Spleen (tissue), 11 donors: ENCODE results near the gene ADAMTS18. TPM values are rescaled to one million over a fixed set of nuclear protein-coding genes. Genes with fewer than 3 reads are reported as not detected.

Experiments used
- DNase-seq: peaks from one replicate; pipeline ENCODE4 v3.0.0-alpha.2; 2020
- H3K27ac ChIP-seq, 8 donors: fragments of 200-600 bp; sonication (generic) in 7 of 8; 1 replicate in 4 of 8; 2 replicates in 4 of 8; pipeline versions ENCODE4 v1.5.0 to v1.8.0; 2016 to 2021; ENCODE audit warnings: inconsistent platforms in 4 of 8, mild to moderate bottlenecking in 4 of 8, moderate library complexity in 1 of 8
- H3K27me3 ChIP-seq, 7 donors: fragments of 200-600 bp; sonication (generic) in 6 of 7; replicated peaks in 1 of 7; 1 replicate in 4 of 7; 2 replicates in 3 of 7; pipeline versions ENCODE4 v1.5.0 to v1.8.0; 2016 to 2021; ENCODE audit warnings: inconsistent platforms in 3 of 7, mild to moderate bottlenecking in 1 of 7
- H3K36me3 ChIP-seq, 6 donors: fragments of 200-600 bp; sonication (generic) in 5 of 6; 1 replicate in 4 of 6; 2 replicates in 2 of 6; pipeline versions ENCODE4 v1.5.0 to v1.8.0; 2016 to 2021; ENCODE audit warnings: inconsistent platforms in 2 of 6
- H3K4me1 ChIP-seq, 6 donors: fragments of 200-600 bp; sonication (generic) in 5 of 6; 1 replicate in 3 of 6; 2 replicates in 3 of 6; pipeline versions ENCODE4 v1.5.0 to v1.8.0; 2016 to 2021; ENCODE audit warnings: inconsistent platforms in 3 of 6
- H3K4me3 ChIP-seq, 8 donors: fragments of 200-600 bp; sonication (generic) in 7 of 8; 1 replicate in 4 of 8; 2 replicates in 4 of 8; pipeline versions ENCODE4 v1.5.0 to v1.8.0; 2016 to 2021; ENCODE audit warnings: inconsistent platforms in 4 of 8, mild to moderate bottlenecking in 4 of 8, moderate library complexity in 2 of 8
- H3K9me3 ChIP-seq, 8 donors: fragments of 200-600 bp; sonication (generic) in 7 of 8; 1 replicate in 4 of 8; 2 replicates in 4 of 8; pipeline versions ENCODE4 v1.5.0 to v1.8.0; 2016 to 2021; ENCODE audit warnings: inconsistent platforms in 4 of 8
- CTCF ChIP-seq, 11 experiments: fragments of 200-600 bp in 7 of 11; fragments of 450-650 bp in 4 of 11; sonication (generic) in 4 of 11; IDR thresholded peaks in 8 of 11; conservative IDR thresholded peaks in 3 of 11; 1 replicate in 7 of 11; 2 replicates in 4 of 11; pipeline versions ENCODE4 v1.4.0 to v1.8.0; 2016 to 2021; ENCODE audit warnings: antibody characterized with exemption in 11 of 11, inconsistent platforms in 4 of 11, mild to moderate bottlenecking in 1 of 11
- POLR2A ChIP-seq, 3 donors: fragments of 450-650 bp; IDR thresholded peaks; one replicate each; pipeline ENCODE4 v1.5.1; 2017; ENCODE audit warnings: antibody characterized with exemption in 3 of 3, mild to moderate bottlenecking in 1 of 3
- POLR2AphosphoS5 ChIP-seq, 3 donors: sonication (generic); formaldehyde crosslinking; IDR thresholded peaks; one replicate each; pipeline ENCODE4 v1.5.1; 2017; ENCODE audit warnings: antibody characterized with exemption in 3 of 3
- WGBS, 5 donors: extraction: QIAGEN DNeasy Blood & Tissue Kit in 3 of 5; methylation state at CpG; one replicate each; pipeline versions ENCODE4 v1.1.5 to v1.1.7; 2013 to 2018; 5-methylcytosine and 5-hydroxymethylcytosine counted together
- intact Hi-C: fragments of 100-400 bp; cut with DNase I; formaldehyde crosslinking; loops from one replicate; pipeline ENCODE4 v1.15.0; 2023; ENCODE audit warnings: low total_unique reads
- polyA plus RNA-seq, 3 donors: library from polyadenylated mRNA; stranded (reverse); fragments of 200-250 nt; gene quantifications; one replicate each; pipeline ENCODE4 v1.2.1, GENCODE V29; 2013
- total RNA-seq, 7 donors: library from RNA; depleted of rRNA in 3 of 7; stranded (reverse); fragments of >200 nt in 3 of 7; fragmentation: NEBNext Ultra II Directional in 4 of 7; extraction: Animal tissue kit (Norgen Biotek cat#: 25700) in 4 of 7; gene quantifications; one replicate each; pipeline versions ENCODE4 v1.1.0 to v1.2.1, GENCODE V29; 2016 to 2021
- donor health status: healthy with polysubstance abuse.
- donor health status: DM: no; HTN: no; CAD: no; lungs with moderate emphysema.
- donor health status: DM: no; HTN: no; CAD: no.
- donor health status: Bipolar disorder and iron deficiency.
- donor health status: healthy.
- donor health status: DM: no; HTN: no; CAD: no.
- donor health status: DM: yes; HTN: yes; CAD: no.

Gene ADAMTS18
- total and polyA plus RNA-seq, 10 donors: not detected

- intact Hi-C loops: no loop called here
- no peaks in the 10 kb centered on the region for H3K9me3 ChIP-seq
- peaks cover 0 to 4% (median 0%) of the 10 kb centered on the region in 7 donors for H3K27me3 ChIP-seq
- no peak for DNase-seq
- no peaks in the 10 kb centered on the region for H3K4me1 ChIP-seq
- H3K36me3 ChIP-seq: no peaks in the 10 kb centered on the region
- H3K27ac ChIP-seq: no peak overlapping the region
- 54 to 60% (median 59%) methylated on average over 4 of the region's 4 CpGs for WGBS, 5 donors
- TF ChIP-seq CTCF (IDR thresholded peaks at IDR 0.05 in 8 of 11, conservative IDR thresholded peaks at IDR 0.05 in 3 of 11) (no peak), POLR2AphosphoS5 (IDR thresholded peaks at IDR 0.05) (no peak)
- H3K4me3 ChIP-seq: no peak overlapping the region
These were observed 75.8 kb downstream of the ADAMTS18 start for GRCh38 chr16:77359065-77359502.

- Histone ChIP-seq H3K4me1 (no peaks in the 10 kb centered on the region), H3K27ac (no peak overlapping the region), H3K9me3 (no peaks in the 10 kb centered on the region), H3K4me3 (no peak overlapping the region), H3K36me3 (no peaks in the 10 kb centered on the region), H3K27me3 (peaks cover 0 to 4% (median 0%) of the 10 kb centered on the region in 7 donors)
- no peak for DNase-seq
- intact Hi-C loops: no loop called here
- TF ChIP-seq POLR2AphosphoS5 (IDR thresholded peaks at IDR 0.05): no peak
- no peak for TF ChIP-seq POLR2A (IDR thresholded peaks at IDR 0.05)
- no peak for TF ChIP-seq CTCF (IDR thresholded peaks at IDR 0.05 in 8 of 11, conservative IDR thresholded peaks at IDR 0.05 in 3 of 11)
- WGBS, 5 donors: 55 to 72% (median 62%) methylated on average over 4 of the region's 4 CpGs
These were observed 81.1 kb downstream of the ADAMTS18 start for GRCh38 chr16:77353587-77354263.

- no peaks in the 10 kb centered on the region for H3K27me3 ChIP-seq
- no peaks in the 10 kb centered on the region for H3K4me1 ChIP-seq
- no peak overlapping the region for H3K27ac ChIP-seq
- no peak for DNase-seq
- WGBS, 5 donors: 86 to 92% (median 87%) methylated on average over 6 of the region's 6 CpGs
- intact Hi-C loops: no loop called here
- peaks cover 0 to 5% (median 0%) of the 10 kb centered on the region in 8 donors for H3K9me3 ChIP-seq
- no peaks in the 10 kb centered on the region for H3K36me3 ChIP-seq
- no peak overlapping the region for H3K4me3 ChIP-seq
- TF ChIP-seq POLR2A (IDR thresholded peaks at IDR 0.05) (no peak), POLR2AphosphoS5 (IDR thresholded peaks at IDR 0.05) (no peak), CTCF (IDR thresholded peaks at IDR 0.05 in 8 of 11, conservative IDR thresholded peaks at IDR 0.05 in 3 of 11) (no peak)
These were observed 90.5 kb downstream of the ADAMTS18 start for GRCh38 chr16:77344341-77344740.

GRCh38 chr16:77336637-77337036 lies 98.2 kb downstream of the ADAMTS18 start:
- H3K27ac ChIP-seq: no peak overlapping the region
- TF ChIP-seq POLR2A (IDR thresholded peaks at IDR 0.05) (no peak), CTCF (IDR thresholded peaks at IDR 0.05 in 8 of 11, conservative IDR thresholded peaks at IDR 0.05 in 3 of 11) (no peak), POLR2AphosphoS5 (IDR thresholded peaks at IDR 0.05) (no peak)

More at GRCh38 chr16:77336637-77337036, 98.2 kb downstream of the ADAMTS18 start:
- no peak for DNase-seq
- WGBS, 5 donors: 60 to 80% (median 71%) methylated on average over 2 of the region's 2 CpGs
- Histone ChIP-seq H3K27me3 (no peaks in the 10 kb centered on the region), H3K4me1 (no peaks in the 10 kb centered on the region), H3K9me3 (no peaks in the 10 kb centered on the region), H3K36me3 (no peaks in the 10 kb centered on the region), H3K4me3 (no peak overlapping the region)
- intact Hi-C loops: no loop called here
